ENCODE measurements around the gene SAMD4A.

SAMD4A gene

GRCh38 chr14:54664961-54665360 lies 98.0 kb downstream of the SAMD4A start:
- peak; percentile 33 for ATAC-seq (ENCODE audit: low read depth)
- no peaks in the 10 kb centered on the region for H3K9me3 ChIP-seq (ENCODE audit: severe bottlenecking)
- H3K4me1 ChIP-seq (ENCODE audit: insufficient read depth, poor library complexity, severe bottlenecking) = peaks cover 44% of the 10 kb centered on the region
- no peaks in the 10 kb centered on the region for H3K27me3 ChIP-seq (ENCODE audit: insufficient read depth, poor library complexity, severe bottlenecking)
- no peak for DNase-seq (ENCODE audit: low spot score)
- TF ChIP-seq, protein P1, sequence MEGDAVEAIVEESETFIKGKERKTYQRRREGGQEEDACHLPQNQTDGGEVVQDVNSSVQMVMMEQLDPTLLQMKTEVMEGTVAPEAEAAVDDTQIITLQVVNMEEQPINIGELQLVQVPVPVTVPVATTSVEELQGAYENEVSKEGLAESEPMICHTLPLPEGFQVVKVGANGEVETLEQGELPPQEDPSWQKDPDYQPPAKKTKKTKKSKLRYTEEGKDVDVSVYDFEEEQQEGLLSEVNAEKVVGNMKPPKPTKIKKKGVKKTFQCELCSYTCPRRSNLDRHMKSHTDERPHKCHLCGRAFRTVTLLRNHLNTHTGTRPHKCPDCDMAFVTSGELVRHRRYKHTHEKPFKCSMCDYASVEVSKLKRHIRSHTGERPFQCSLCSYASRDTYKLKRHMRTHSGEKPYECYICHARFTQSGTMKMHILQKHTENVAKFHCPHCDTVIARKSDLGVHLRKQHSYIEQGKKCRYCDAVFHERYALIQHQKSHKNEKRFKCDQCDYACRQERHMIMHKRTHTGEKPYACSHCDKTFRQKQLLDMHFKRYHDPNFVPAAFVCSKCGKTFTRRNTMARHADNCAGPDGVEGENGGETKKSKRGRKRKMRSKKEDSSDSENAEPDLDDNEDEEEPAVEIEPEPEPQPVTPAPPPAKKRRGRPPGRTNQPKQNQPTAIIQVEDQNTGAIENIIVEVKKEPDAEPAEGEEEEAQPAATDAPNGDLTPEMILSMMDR (IDR thresholded peaks at IDR 0.05; ENCODE audit: poor library complexity, severe bottlenecking) = no peak
- no peak overlapping the region for H3K4me3 ChIP-seq (ENCODE audit: severe bottlenecking)
- H3K36me3 ChIP-seq (ENCODE audit: low read depth) = peaks cover 10% of the 10 kb centered on the region
- peak overlapping the region; percentile 65 for H3K27ac ChIP-seq (ENCODE audit: poor library complexity, severe bottlenecking)

DNA sequence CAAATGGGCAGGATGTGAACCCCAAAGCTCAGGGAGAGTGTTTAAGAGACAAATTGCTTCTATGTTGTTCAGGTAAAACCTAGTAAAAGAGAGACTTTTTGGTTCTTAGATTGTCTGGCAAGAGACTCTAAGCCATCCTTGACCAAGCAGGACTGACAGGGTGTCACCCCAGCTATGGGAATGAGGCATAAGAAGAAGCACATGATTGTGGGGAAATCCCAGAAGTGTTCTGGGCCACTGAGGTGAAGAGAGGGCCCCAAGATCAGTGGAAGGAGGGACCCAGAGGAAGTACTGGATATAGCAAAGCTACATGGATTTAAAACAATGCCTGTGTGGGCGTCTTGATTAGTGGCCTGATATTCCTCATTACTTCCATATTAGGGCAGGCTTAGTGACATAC lies 99.0 kb downstream of the SAMD4A start:
- Histone ChIP-seq H3K36me3 (ENCODE audit: low read depth) (peaks cover 16% of the 10 kb centered on the region), H3K9me3 (ENCODE audit: severe bottlenecking) (no peaks in the 10 kb centered on the region), H3K4me3 (ENCODE audit: severe bottlenecking) (no peak overlapping the region), H3K27ac (ENCODE audit: poor library complexity, severe bottlenecking) (peak overlapping the region; percentile 65), H3K27me3 (ENCODE audit: insufficient read depth, poor library complexity, severe bottlenecking) (no peaks in the 10 kb centered on the region), H3K4me1 (ENCODE audit: insufficient read depth, poor library complexity, severe bottlenecking) (peaks cover 50% of the 10 kb centered on the region)
- no peak for DNase-seq (ENCODE audit: low spot score)
- no peak for ATAC-seq (ENCODE audit: low read depth)
- TF ChIP-seq, protein P1 (IDR thresholded peaks at IDR 0.05; ENCODE audit: poor library complexity, severe bottlenecking) = no peak

DNA sequence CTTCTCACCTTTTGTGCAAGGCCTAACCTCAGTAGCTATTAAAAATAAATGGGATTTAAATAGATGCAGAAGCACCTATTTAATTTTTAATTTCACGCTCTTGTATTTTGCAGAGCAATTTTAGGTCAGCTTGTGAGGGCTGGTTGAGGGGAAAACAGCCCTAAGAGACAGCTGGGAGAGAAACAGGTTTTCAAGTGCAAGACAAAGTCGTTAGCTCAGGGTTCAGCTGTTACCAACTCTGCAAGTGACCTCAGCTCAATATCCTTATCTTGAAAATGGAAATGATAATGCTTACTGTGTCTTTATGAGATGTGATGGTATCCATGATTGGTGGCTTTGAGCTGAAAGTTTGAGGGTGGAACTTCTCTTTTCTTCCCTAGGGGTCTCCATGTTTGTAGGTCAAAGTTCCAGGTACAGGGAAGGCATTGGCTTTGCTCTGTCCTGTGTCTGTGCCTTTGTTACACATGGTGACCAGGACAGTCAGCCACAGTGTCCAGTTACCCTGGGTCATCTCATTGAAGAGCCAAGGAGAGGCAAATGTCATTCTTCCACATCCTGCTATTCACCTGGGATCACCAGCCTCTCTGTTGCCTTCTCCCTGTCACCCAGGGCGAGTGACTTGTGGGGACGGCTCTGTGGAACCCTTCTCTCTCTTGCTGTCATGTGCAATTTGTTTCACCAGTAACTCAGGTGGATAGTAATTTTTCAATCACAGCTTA lies 100.3 kb downstream of the SAMD4A start:
- DNase-seq (ENCODE audit: low spot score) (no peak), ATAC-seq (ENCODE audit: low read depth) (no peak)
- Histone ChIP-seq H3K9me3 (ENCODE audit: severe bottlenecking) (no peaks in the 10 kb centered on the region), H3K4me1 (ENCODE audit: insufficient read depth, poor library complexity, severe bottlenecking) (peaks cover 54% of the 10 kb centered on the region), H3K27ac (ENCODE audit: poor library complexity, severe bottlenecking) (peak overlapping the region; percentile 97), H3K36me3 (ENCODE audit: low read depth) (peaks cover 16% of the 10 kb centered on the region), H3K27me3 (ENCODE audit: insufficient read depth, poor library complexity, severe bottlenecking) (no peaks in the 10 kb centered on the region), H3K4me3 (ENCODE audit: severe bottlenecking) (no peak overlapping the region)
- TF ChIP-seq, protein P1 (IDR thresholded peaks at IDR 0.05; ENCODE audit: poor library complexity, severe bottlenecking) = no peak

GRCh38 chr14:54667764-54668163 lies 100.8 kb downstream of the SAMD4A start:
- ATAC-seq (ENCODE audit: low read depth) = no peak
- DNase-seq (ENCODE audit: low spot score) = no peak
- TF ChIP-seq, protein P1 (IDR thresholded peaks at IDR 0.05; ENCODE audit: poor library complexity, severe bottlenecking) = no peak
- peaks cover 54% of the 10 kb centered on the region for H3K4me1 ChIP-seq (ENCODE audit: insufficient read depth, poor library complexity, severe bottlenecking)
- H3K27me3 ChIP-seq (ENCODE audit: insufficient read depth, poor library complexity, severe bottlenecking) = no peaks in the 10 kb centered on the region
- peaks cover 16% of the 10 kb centered on the region for H3K36me3 ChIP-seq (ENCODE audit: low read depth)
- no peaks in the 10 kb centered on the region for H3K9me3 ChIP-seq (ENCODE audit: severe bottlenecking)
- H3K27ac ChIP-seq (ENCODE audit: poor library complexity, severe bottlenecking) = peak overlapping the region; percentile 97
- H3K4me3 ChIP-seq (ENCODE audit: severe bottlenecking) = no peak overlapping the region

All from RWPE2 (cell line).